EL (cell line): Measurements from ENCODE around the gene UBA6.
"Not testable (repeated sequence)": the region's sequence is repeated elsewhere in the genome, so short reads cannot be mapped to it uniquely, and the experiment has no call there.

Experiments used
- DNase-seq: peaks from one replicate; pipeline ENCODE4 v3.0.0-alpha.2; 2016

Gene UBA6

GRCh38 chr4:67713529-67714247 lies 12.7 kb upstream of the UBA6 start:
- DNase-seq, result peak; percentile 68

- DNase-seq, result no peak
These were observed 11.9 kb upstream of the UBA6 start for GRCh38 chr4:67712650-67713528.

GRCh38 chr4:67712000-67712625 lies 11.2 kb upstream of the UBA6 start:
- DNase-seq, result no peak

- not testable (repeated sequence) for DNase-seq
These were observed 5.7 kb upstream of the UBA6 start for GRCh38 chr4:67706682-67707081.

- no peak for DNase-seq
These were observed 3.9 kb upstream of the UBA6 start for GRCh38 chr4:67704843-67705242.

GRCh38 chr4:67702166-67702565 lies 1.2 kb upstream of the UBA6 start:
- no peak for DNase-seq

GRCh38 chr4:67701517-67701850 lies 529 bp upstream of the UBA6 start:
- peak; percentile 29 for DNase-seq

GRCh38 chr4:67700116-67700737 lies 728 bp downstream of the UBA6 start:
- DNase-seq, result no peak

GRCh38 chr4:67699603-67700002 lies 1.4 kb downstream of the UBA6 start:
- no peak for DNase-seq

GRCh38 chr4:67697860-67698687 lies 2.9 kb downstream of the UBA6 start:
- no peak for DNase-seq

- DNase-seq, result no peak
These were observed 4.9 kb downstream of the UBA6 start for GRCh38 chr4:67696061-67696460.

GRCh38 chr4:67694662-67695061 lies 6.3 kb downstream of the UBA6 start:
- DNase-seq, result peak; percentile 39

GRCh38 chr4:67691328-67691727 lies 9.6 kb downstream of the UBA6 start:
- DNase-seq, result no peak

- peak; percentile 65 for DNase-seq
These were observed 13.3 kb downstream of the UBA6 start for GRCh38 chr4:67687636-67688035.

- DNase-seq, result no peak
These were observed 15.5 kb downstream of the UBA6 start for GRCh38 chr4:67685532-67685859.

GRCh38 chr4:67684839-67685531 lies 16.0 kb downstream of the UBA6 start:
- DNase-seq, result peak; percentile 62

GRCh38 chr4:67682266-67682665 lies 18.7 kb downstream of the UBA6 start:
- no peak for DNase-seq

- DNase-seq, result peak; percentile 56
These were observed 20.3 kb downstream of the UBA6 start for GRCh38 chr4:67680581-67681222.

- DNase-seq, result no peak
These were observed 22.3 kb downstream of the UBA6 start for GRCh38 chr4:67678612-67679011.

GRCh38 chr4:67674098-67674497 lies 26.9 kb downstream of the UBA6 start:
- no peak for DNase-seq

- no peak for DNase-seq
These were observed 32.6 kb downstream of the UBA6 start for GRCh38 chr4:67668315-67668714.
